NAMALWA (cell line): Measurements from ENCODE around the gene INO80.
"Not testable (repeated sequence)": the region's sequence is repeated elsewhere in the genome, so short reads cannot be mapped to it uniquely, and the experiment has no call there.

Source experiments
- DNase-seq: peaks from one replicate; pipeline ENCODE4 v3.0.0-alpha.2; 2015; ENCODE audit warnings: low spot score

The INO80 gene

GRCh38 chr15:40961740-40962139 lies 154.3 kb downstream of the INO80 start:
- not testable (repeated sequence) for DNase-seq

GRCh38 chr15:40960925-40961324 lies 155.2 kb downstream of the INO80 start:
- DNase-seq, result no peak

GRCh38 chr15:40960151-40960885 lies 155.8 kb downstream of the INO80 start:
- DNase-seq, result no peak

DNA sequence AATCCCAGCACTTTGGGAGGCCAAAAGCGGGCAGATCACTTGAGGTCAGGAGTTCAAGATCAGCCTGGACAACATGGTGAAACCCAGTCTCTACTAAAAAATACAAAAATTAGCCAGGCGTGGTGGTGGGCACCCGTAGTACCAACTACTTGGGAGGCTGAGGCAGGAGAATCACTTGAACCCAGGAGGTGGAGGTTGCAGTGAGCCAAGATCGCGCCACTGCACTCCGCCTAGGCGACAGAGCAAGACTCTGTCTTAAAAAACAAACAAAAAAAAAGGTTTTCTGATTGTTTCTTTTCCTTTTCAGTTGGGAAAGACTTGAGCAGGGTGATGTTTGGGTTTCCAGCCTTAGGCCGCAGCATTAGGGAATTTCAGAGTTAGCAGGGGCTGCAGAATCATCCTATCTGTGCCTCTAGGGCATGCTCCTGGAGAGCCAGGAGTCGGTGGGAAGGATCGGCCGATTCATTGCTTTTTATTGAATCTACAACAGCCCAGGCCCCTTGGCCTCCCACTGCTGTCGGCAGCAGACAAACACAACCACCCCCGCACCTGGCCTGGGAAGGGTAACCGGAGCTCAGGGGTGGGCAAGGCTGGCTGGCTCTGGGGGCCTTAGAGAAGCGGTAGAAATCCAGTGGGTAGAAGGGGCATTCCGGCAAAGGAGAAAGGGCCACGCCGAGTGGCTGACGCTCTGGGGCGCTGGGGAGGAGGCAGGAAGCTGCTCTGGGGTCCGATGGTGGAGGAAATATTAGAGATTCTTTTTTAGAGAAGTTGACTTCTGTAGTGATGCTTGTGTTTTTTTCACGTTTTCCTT lies 156.5 kb downstream of the INO80 start:
- DNase-seq, result no peak

GRCh38 chr15:40958723-40959122 lies 157.4 kb downstream of the INO80 start:
- peak; percentile 17 for DNase-seq

- peak; percentile 28 for DNase-seq
Observed at GRCh38 chr15:40958146-40958545, 157.9 kb downstream of the INO80 start.

- no peak for DNase-seq
Observed at GRCh38 chr15:40957581-40958051, 158.5 kb downstream of the INO80 start.

DNA sequence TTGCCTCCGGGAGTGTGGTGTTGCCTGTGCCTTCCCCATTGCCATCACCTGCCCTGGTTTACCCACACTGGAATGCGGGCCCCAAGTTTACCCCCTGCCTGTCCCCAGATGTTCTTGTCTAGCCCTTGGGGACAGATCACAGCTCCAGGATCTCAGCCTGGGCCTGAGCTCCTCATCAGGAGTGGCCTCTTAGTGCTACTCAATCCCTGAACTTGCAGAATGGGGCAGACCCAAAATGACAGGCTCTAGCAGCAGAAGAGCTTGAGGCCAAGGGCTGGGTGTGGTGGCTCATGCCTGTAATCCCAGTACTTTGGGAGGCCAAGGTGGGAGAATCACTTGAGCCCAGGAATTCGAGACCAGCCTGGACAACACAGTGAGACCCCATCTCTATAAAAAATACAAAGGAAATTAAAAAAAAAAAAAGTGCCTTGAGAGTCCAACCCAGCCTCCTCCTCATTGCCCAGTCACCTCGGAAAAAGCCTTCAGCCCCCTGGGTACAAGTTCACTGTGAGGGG lies 159.0 kb downstream of the INO80 start:
- no peak for DNase-seq

DNA sequence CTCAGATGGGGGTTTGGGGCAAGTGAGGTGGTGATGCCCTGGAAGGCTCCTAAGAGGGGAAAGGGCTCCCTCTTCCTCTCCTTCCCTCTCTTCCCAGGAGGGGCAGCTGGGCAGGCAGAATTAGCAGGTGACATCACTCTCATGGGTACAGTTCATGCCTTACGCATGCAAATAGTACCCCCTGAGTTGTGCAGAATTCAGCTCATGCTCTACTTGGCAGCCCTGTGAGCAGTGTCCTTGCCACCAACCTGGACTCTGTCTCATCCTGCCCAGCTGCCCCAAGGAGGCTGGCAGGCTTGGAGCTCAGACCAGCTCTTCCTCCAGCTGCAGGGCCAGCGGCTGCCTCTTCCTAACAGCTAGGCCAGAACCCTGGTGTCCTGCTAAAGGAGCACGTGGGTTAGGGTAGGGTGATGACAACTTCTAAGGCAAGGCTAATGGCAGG lies 159.5 kb downstream of the INO80 start:
- no peak for DNase-seq

DNA sequence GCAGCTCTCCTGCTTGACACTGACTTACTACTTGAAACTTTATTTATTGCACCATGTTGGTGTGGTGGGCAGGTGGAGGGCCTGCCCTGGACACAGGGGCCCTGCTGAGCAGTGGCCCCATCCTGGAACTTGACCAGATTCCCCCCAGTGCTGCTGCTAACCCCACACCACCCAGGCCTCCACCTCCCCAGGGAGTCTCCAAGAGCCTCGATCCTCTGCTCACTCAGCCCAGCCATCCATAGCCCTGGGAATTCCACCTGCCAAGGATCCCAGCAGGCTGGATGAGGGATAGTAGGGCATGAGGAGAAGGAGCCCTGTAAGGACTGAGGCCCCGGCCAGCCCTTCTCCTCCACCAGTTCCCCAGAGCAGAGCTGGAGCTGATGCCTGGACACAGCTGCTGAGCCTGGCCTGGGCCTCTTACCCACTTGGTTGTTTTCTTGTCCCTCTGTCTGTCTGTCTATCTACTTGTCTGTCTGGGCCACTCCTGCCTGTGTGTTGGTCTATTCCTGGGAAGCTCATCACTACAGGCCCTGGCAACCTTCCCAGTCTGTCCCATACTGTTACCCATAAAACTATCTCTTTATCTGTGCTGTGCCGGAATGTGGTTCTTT lies 160.0 kb downstream of the INO80 start:
- no peak for DNase-seq

GRCh38 chr15:40955141-40955903 lies 160.8 kb downstream of the INO80 start:
- DNase-seq, result no peak

DNA sequence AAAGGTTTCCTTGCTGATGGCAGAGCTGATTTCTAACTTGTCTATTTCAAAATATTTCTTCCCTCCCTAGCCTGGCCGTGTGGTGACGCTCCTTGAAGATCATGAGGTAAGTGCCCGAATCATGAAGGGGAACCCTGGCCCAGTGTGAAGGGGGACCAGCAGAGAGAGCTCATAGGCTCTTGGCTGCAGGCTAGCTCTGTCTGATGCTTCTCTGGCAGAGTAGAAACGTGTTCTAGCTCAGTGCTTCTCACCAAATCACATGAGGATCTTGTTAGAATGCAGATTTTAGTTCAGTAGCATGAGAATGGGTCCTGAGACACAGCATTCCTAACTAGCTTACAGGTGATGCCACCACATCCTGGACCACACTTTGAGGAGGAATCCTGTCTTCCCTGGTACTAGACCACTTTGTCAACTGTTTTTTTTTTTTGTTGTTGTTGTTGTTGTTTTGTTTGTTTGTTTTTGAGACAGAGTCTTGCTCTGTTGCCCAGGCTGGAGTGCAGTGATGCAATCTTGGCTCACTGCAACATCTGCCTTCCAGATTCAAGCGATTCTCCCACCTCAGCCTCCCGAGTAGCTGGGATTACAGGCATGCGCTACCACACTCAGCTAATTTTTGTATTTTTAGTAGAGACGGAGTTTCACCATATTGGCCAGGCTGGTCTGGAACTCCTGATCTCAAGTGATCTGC lies 161.8 kb downstream of the INO80 start:
- peak; percentile 57 for DNase-seq

- DNase-seq, result no peak
Observed at GRCh38 chr15:40953713-40954074, 162.4 kb downstream of the INO80 start.

GRCh38 chr15:40952901-40953712 lies 163.0 kb downstream of the INO80 start, which contains the start of gene CHAC1:
Gene CHAC1 (plus strand): TSS chr15:40953471. CDS start chr15:40953584, 113 bp downstream.
- peak; percentile 98 for DNase-seq

DNA sequence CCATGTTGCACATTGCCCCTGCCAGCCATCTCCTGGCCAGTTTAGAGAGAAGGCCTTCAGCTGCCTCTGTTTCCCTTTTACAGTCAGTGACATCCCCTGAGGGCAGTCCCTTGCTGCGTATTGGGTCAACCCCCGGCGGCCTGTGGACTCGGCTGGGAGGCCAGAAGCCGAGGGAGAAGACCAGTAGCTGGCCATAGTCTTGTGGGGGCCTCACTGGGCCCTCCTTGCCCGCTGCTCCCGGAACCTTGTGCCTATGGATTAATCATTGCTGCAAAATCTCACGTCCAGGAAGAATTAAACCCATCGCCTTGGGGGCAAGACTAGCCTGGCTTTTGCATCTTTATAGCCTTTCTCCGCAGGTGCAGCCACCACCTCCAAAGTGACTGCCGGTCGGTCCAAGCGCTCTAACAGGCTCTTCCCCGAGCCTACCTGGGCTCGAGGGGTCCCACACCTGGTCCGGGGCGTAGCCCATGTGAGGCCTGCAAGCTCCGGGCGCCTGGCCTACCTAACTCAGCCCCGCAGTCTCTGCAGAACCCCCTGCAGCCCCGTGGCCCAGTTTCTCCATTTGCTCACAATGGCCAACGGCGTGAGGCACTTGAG lies 163.7 kb downstream of the INO80 start:
- DNase-seq, result no peak

DNA sequence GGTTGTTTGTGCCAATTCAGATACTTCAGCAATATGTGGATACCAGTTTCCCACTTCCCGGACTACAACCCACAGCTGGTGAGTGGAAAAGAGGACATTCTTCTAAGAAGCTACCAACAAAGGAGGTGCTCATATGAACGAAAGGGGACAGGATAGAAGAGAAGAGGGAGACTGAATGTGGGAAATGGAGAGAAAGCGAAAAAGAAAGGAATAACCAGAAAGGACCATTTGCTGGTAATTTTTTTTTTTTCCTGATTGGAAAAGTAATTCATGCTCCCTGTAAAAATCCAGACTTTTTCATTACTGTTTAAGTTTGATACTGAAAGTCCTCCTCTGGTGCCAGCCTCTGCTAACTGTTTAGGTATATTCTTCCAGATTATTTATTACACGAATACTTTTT lies 164.3 kb downstream of the INO80 start:
- no peak for DNase-seq

- DNase-seq, result no peak
Observed at GRCh38 chr15:40949756-40950207, 166.3 kb downstream of the INO80 start.

GRCh38 chr15:40948706-40949473 lies 167.2 kb downstream of the INO80 start:
- DNase-seq, result no peak
